Astrocyte (in vitro differentiated cells and primary cell): Measurements from ENCODE around the gene SERPINI1.

Experiments
- CTCF ChIP-seq: IDR thresholded peaks from 2 replicates; pipeline ENCODE4 v1.5.1; 2011; ENCODE audit warnings: low read depth, mild to moderate bottlenecking, inconsistent platforms, low read length, moderate library complexity; ENCODE audit not compliant: insufficient read depth
- EZH2 ChIP-seq: IDR thresholded peaks from 2 replicates; pipeline ENCODE4 v1.6.1; 2012; ENCODE audit warnings: mild to moderate bottlenecking, low read length, inconsistent platforms; ENCODE audit not compliant: insufficient read depth

- no peak for TF ChIP-seq CTCF
- no peak for TF ChIP-seq EZH2
Observed at GRCh38 chr3:167851749-167852148, 116.2 kb downstream of the SERPINI1 start.
